B cell (primary cell): Measurements from ENCODE around the gene ZNF222. TPM values are rescaled to one million over a fixed set of nuclear protein-coding genes. Genes with fewer than 3 reads are reported as not detected.

Source experiments
- polyA plus RNA-seq: library from polyadenylated mRNA; depleted of rRNA; stranded (reverse); fragments of >200 nt; gene quantifications from 2 replicates; pipeline ENCODE4 v1.2.3, GENCODE V29; 2012
- small RNA-seq: library from RNA; depleted of rRNA; stranded (forward); fragments of <200 nt; gene quantifications from one replicate; pipeline ENCODE3, GENCODE V24; 2012; ENCODE audit warnings: low replicate concordance, low read depth; ENCODE audit not compliant: insufficient read length
- total RNA-seq, 2 donors: library from RNA; stranded (reverse); fragments of 120-200 nt in 1 of 2; gene quantifications; 1 replicate in 1 of 2; 2 replicates in 1 of 2; pipeline versions ENCODE4 v1.2.3 to v1.2.4, GENCODE V29; 2013 to 2022

ZNF222 gene
- total and polyA plus RNA-seq, 2 donors (not counting 1 experiment from before 2014, with no cell fraction given) = 2.5 to 7.5 TPM

Small RNA genes within 50 kb of the gene (small RNA-seq; reads per million reads assigned to genes)
- not detected for gene AC006213.5

Other genes with a start within 250 kb of the ZNF222 start
- gene KCNN4, start 244.4 kb upstream of the ZNF222 start, total RNA-seq = 107 and 119 TPM in 2 replicates
- gene KCNN4, start 244.4 kb upstream of the ZNF222 start, polyA plus RNA-seq = 112 and 267 TPM in 2 replicates
- gene LYPD5, start 222.9 kb upstream of the ZNF222 start, total RNA-seq = not detected in 2 replicates
- gene LYPD5, start 222.9 kb upstream of the ZNF222 start, polyA plus RNA-seq = 0.46 TPM in 1 of 2 replicates, not detected in the other
- 20.8 and 23.3 TPM in 2 replicates for gene ZNF283, start 198.1 kb upstream of the ZNF222 start, total RNA-seq
- 2.1 and 4.2 TPM in 2 replicates for gene ZNF283, start 198.1 kb upstream of the ZNF222 start, polyA plus RNA-seq
- gene ZNF404, start 141.4 kb upstream of the ZNF222 start, total RNA-seq = 5.5 and 6.6 TPM in 2 replicates
- 3.1 and 4.5 TPM in 2 replicates for gene ZNF404, start 141.4 kb upstream of the ZNF222 start, polyA plus RNA-seq
- gene ZNF45, start 90.1 kb upstream of the ZNF222 start, total RNA-seq = 30.1 and 31.7 TPM in 2 replicates
- gene ZNF45, start 90.1 kb upstream of the ZNF222 start, polyA plus RNA-seq = 10.6 and 11.1 TPM in 2 replicates
- gene ZNF221, start 74.2 kb upstream of the ZNF222 start, total RNA-seq = 5.0 and 7.0 TPM in 2 replicates
- 0.63 and 2.1 TPM in 2 replicates for gene ZNF221, start 74.2 kb upstream of the ZNF222 start, polyA plus RNA-seq
- 8.4 and 8.9 TPM in 2 replicates for gene ZNF155, start 41.2 kb upstream of the ZNF222 start, total RNA-seq
- gene ZNF155, start 41.2 kb upstream of the ZNF222 start, polyA plus RNA-seq = 3.8 and 8.1 TPM in 2 replicates
- gene ZNF230, start 22.4 kb upstream of the ZNF222 start, total RNA-seq = 16.8 TPM in 2 replicates
- 3.6 and 3.7 TPM in 2 replicates for gene ZNF230, start 22.4 kb upstream of the ZNF222 start, polyA plus RNA-seq
- gene ZNF223, start 26.7 kb downstream of the ZNF222 start, total RNA-seq = 7.3 and 9.5 TPM in 2 replicates
- gene ZNF223, start 26.7 kb downstream of the ZNF222 start, polyA plus RNA-seq = 2.9 and 7.1 TPM in 2 replicates
- 3.3 and 4.9 TPM in 2 replicates for gene ZNF284, start 46.8 kb downstream of the ZNF222 start, total RNA-seq
- gene ZNF284, start 46.8 kb downstream of the ZNF222 start, polyA plus RNA-seq = 2.1 and 3.4 TPM in 2 replicates
- 94.2 and 96.1 TPM in 2 replicates for gene ZNF224, start 69.0 kb downstream of the ZNF222 start, total RNA-seq
- 30.7 and 53.7 TPM in 2 replicates for gene ZNF224, start 69.0 kb downstream of the ZNF222 start, polyA plus RNA-seq
- 12.1 and 13.1 TPM in 2 replicates for gene ZNF225, start 88.0 kb downstream of the ZNF222 start, total RNA-seq
- 1.4 TPM in 2 replicates for gene ZNF225, start 88.0 kb downstream of the ZNF222 start, polyA plus RNA-seq
- gene ZNF234, start 116.2 kb downstream of the ZNF222 start, total RNA-seq = 24.1 and 27.5 TPM in 2 replicates
- 2.1 and 3.1 TPM in 2 replicates for gene ZNF234, start 116.2 kb downstream of the ZNF222 start, polyA plus RNA-seq
- 55.8 and 58.8 TPM in 2 replicates for gene ZNF226, start 139.7 kb downstream of the ZNF222 start, total RNA-seq
- gene ZNF226, start 139.7 kb downstream of the ZNF222 start, polyA plus RNA-seq = 14.8 and 17.8 TPM in 2 replicates
- gene ZNF227, start 187.2 kb downstream of the ZNF222 start, total RNA-seq = 49.5 and 53.0 TPM in 2 replicates
- 5.9 and 6.0 TPM in 2 replicates for gene ZNF227, start 187.2 kb downstream of the ZNF222 start, polyA plus RNA-seq
- gene ZNF233, start 234.5 kb downstream of the ZNF222 start, total RNA-seq = 1.2 and 1.3 TPM in 2 replicates
- gene ZNF233, start 234.5 kb downstream of the ZNF222 start, polyA plus RNA-seq = 0.61 and 0.75 TPM in 2 replicates